Measurements from ENCODE around the gene GTF3C6.
"Not testable (repeated sequence)": the region's sequence is repeated elsewhere in the genome, so short reads cannot be mapped to it uniquely, and the experiment has no call there.

GTF3C6 gene

GRCh38 chr6:110958329-110959192, at the start of gene GTF3C6:
GTF3C6 (plus strand) TSS chr6:110958706; CDS start chr6:110958770, 64 bp downstream.
- peak; percentile 97 for DNase-seq

GRCh38 chr6:110930781-110931180, 27.7 kb upstream of the GTF3C6 start:
- no peak for DNase-seq

- DNase-seq: no peak
These were observed 24.6 kb upstream of the GTF3C6 start for GRCh38 chr6:110933912-110934311.

- no peak for DNase-seq
These were observed 24.1 kb upstream of the GTF3C6 start for GRCh38 chr6:110934381-110934898.

GRCh38 chr6:110935171-110935570, 23.3 kb upstream of the GTF3C6 start:
- DNase-seq: no peak

- DNase-seq: no peak
These were observed 20.3 kb upstream of the GTF3C6 start for GRCh38 chr6:110938171-110938570.

GRCh38 chr6:110939429-110940200, 18.9 kb upstream of the GTF3C6 start:
- DNase-seq: no peak

GRCh38 chr6:110944681-110945151, 13.8 kb upstream of the GTF3C6 start:
- DNase-seq: no peak

- DNase-seq: no peak
These were observed 12.0 kb upstream of the GTF3C6 start for GRCh38 chr6:110946498-110946897.

- no peak for DNase-seq
These were observed 8.7 kb upstream of the GTF3C6 start for GRCh38 chr6:110949679-110950285.

GRCh38 chr6:110950440-110950839, 8.1 kb upstream of the GTF3C6 start:
- DNase-seq: no peak

GRCh38 chr6:110951008-110951407, 7.5 kb upstream of the GTF3C6 start:
- DNase-seq: no peak

GRCh38 chr6:110951986-110952794, 6.3 kb upstream of the GTF3C6 start:
- no peak for DNase-seq

GRCh38 chr6:110953633-110954303, 4.7 kb upstream of the GTF3C6 start:
- no peak for DNase-seq

GRCh38 chr6:110960014-110960390, 1.5 kb downstream of the GTF3C6 start:
- no peak for DNase-seq

GRCh38 chr6:110962636-110963035, 4.1 kb downstream of the GTF3C6 start:
- DNase-seq: not testable (repeated sequence)

GRCh38 chr6:110965629-110966229, 7.2 kb downstream of the GTF3C6 start:
- no peak for DNase-seq

GRCh38 chr6:110968661-110969060, 10.2 kb downstream of the GTF3C6 start:
- not testable (repeated sequence) for DNase-seq

GRCh38 chr6:110971468-110971867, 13.0 kb downstream of the GTF3C6 start:
- DNase-seq: no peak

GRCh38 chr6:110976575-110976974, 18.1 kb downstream of the GTF3C6 start:
- DNase-seq: no peak

- DNase-seq: no peak
These were observed 21.1 kb downstream of the GTF3C6 start for GRCh38 chr6:110979565-110980101.

Data from NCI-H1105 (cell line).